T-helper 9 cell (primary cell): ENCODE results near the gene ZNRF2.

Experiments used
- DNase-seq: peaks from one replicate; pipeline ENCODE4 v3.0.0-alpha.2; 2020

ZNRF2 gene

DNA sequence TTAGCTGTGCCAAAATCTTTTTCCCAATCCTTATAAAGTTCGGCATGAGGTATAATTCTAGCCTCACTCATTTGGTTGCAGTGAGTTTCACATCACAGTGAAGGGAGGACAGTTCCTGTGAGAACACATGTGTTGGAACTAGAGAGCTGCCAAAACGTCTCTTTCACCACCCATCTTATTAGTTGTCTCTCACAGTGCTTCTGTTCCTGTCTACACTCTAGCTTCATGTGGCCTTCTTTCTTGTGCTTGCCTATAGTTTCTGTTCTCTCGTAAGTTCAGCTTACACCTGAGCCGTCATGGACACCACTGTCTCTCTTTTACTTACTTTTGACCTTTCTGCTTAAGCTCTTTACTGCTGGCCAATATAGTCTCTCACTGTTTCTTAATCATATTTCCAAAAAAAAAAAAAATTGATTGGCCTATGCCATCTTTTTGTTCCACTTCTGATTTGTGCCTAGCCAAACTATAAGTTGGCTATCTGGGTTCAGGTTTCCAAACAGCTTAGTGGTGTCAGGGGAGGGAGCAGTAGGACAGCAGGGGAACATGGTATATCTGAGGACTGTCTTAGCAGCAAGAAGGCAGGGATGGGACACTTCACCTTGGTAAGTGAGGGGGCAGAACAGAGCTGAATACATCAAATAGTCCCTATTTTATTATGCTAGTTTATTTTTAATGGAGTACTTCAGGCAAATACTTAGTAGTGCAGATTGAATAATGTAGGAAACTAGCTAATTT lies 38.0 kb downstream of the ZNRF2 start:
- DNase-seq = no peak

DNA sequence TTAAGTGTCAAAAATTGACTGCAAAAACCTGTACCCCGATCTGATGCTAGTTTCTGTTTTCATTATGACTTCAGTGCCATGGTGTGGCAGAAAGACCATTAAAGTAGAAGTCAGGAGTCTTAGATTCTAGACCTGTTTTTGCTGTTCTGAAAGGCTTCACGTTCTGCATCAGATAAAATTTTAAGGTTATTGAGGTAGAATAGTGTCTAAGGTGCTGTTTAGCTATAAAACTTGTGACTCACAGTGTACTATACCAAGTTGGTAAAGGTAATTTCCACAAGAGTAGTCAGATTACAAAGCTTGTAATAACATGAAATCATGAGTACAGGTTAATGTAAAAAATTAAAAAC lies 38.6 kb downstream of the ZNRF2 start:
- no peak for DNase-seq

DNA sequence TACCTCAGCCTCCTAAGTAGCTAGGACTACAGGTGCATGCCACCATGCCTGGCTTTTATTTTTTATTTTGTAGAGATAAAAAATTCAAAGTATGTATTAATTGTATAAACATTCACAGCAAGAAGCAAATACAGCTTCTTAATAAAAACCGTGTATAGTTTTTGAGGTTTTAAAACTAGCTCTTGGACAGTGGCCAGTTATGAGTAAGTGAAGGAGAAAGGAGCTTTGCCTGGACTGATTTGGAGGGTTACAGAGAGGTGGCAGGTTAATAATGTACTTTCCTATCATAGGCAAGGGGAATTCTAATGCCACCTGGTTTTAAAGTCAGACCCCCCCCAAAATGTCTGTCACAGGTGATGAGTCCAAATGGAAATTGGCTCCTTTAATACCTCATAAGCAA lies 43.4 kb downstream of the ZNRF2 start:
- DNase-seq = no peak

DNA sequence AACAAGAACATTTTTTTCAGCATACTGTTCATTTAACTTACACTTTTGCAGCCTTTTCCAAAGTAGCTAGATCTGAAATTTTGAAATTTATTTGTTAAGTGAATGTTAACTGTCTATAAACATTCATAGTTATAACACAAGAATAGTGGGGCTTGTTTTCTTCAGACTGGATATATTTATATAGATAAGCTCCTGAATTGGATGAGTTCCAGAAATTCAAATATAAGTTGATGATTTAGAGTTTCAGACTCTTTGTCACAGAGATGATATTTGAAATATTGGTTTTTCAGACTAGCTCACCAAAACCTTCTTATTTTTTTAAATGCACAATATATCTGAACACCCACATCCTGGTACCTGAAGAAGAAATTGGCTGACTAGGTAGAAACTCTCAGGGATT lies 44.0 kb downstream of the ZNRF2 start:
- DNase-seq = no peak

DNA sequence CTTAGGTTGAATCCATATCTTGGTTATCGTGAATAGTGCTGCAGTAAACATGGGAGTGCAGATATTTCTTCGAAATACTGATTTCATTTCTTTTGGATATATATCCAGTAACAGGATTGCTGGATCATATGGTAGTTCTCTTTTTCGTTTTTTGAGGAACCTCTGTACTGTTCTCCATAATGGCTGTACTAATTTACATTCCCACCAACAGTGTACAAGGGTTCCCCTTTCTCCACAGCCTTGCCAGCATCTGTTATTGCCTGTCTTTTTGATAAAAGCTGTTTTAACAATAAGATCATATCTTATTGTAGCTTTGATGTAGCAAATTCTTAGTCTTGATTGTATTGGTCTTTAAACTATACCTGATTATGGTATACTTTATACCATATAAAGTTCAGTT lies 45.3 kb downstream of the ZNRF2 start:
- DNase-seq = no peak

DNA sequence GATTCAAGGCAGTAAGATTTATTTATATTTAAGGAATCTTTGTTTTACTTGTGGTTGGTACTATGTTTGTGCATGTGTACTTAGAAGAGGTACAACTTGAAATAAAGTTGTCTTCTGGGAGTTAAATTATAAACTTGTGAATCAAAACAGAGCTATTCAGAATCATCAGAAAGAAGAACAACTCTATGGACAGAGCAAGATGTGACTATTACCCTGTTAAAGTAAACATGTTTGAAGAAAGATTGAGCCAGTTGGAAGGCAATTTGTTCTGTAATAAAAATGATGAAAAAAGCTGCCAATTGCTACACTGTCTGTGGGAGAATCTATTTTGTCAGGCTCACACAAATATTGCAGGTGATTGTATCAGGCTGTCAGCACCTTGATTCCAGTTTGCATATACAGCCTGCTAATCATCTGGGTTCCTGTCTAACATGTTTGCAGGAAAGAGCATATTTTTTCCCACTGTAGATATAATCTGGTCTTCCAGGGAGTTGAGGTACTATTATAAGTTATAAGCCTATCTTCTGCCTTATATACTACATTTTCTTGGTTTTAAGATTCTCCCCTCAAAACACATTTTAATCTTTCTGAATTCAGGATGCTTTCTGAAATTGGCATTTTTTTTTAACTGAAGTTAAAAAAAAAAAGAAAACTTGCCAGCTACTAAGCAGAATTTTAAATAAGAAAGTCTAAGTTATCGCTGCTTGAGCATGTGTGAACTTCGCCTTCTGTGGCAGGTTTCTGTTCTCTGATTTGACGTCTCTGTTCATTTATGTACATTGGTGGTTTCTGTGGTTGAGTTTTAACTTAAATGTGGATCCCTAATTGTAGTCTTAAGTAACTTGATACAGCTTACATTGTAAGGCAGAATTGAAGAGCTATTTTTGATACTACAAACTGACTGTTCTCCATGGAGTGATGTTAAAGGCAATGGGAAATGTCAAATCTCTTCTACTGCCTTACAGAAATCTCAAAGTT lies 46.0 kb downstream of the ZNRF2 start:
- DNase-seq = no peak

DNA sequence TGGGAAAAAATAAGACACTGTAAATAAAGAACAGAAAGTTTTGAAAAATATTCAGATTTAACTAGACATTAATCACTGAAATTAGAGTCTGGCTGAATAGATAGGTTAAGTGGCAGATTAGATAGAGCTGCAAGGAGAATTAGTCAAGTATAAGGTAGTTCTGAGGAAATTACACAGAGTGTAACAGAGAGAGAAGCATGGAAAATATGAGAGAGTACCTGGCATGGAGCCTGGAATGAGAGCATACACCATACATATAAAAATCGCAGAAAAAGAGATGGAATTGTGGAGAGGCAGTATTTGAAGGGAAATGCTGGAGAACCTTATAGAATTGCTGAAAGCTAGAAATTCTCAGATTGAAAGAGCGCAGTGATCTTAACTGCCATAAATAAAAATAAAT lies 46.9 kb downstream of the ZNRF2 start:
- no peak for DNase-seq

DNA sequence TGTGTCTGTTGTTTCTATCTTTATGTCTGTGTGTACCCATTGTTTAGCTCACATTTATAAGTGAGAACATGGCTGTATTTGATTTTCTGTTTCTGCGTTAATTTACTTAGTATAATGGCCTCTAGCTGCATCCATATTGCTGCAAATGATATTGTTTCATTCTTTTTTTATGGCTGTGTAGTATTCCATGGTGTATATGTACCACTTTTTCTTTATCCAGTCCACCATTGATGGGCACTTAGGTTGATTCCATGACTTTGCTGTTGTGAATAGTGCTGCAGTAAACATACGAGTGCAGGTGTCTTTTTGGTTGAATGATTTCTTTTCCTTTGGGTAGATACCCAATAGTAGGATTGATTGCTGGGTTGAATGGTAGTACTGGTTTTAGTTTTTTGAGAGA lies 48.2 kb downstream of the ZNRF2 start:
- DNase-seq = no peak

DNA sequence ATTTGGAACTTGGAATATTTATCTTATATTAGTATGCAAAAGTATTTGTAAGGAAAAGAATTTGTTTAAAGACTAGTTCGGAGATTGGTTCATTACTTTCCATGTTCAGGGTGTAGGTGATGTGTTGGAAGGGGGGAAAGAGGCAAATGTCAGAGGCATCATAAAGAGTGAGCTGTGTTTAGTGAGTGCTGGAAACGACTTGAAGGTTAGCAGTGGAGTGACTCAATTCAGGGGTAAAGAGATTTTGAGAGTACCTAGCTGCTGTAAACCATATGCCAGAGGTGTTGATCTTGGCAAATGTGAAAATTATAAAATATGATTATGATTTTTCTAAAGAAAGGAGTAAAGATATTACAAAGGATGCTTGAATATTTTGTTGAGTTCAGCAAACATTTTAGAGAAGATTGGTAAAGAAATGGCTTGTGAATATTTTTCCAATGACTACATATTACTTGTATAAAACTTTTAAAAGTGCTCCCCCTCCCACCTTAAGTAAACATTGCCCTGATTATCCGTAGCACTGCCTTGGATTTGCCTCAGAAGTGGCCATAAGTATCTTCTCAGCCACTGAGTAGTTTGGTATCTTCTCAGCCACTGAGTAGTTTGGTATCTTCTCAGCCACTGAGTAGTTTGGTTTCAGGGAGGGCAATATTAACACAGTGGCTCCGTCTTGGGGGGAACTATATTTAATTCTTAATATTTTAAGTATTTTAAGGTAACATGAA lies 51.5 kb downstream of the ZNRF2 start:
- no peak for DNase-seq

DNA sequence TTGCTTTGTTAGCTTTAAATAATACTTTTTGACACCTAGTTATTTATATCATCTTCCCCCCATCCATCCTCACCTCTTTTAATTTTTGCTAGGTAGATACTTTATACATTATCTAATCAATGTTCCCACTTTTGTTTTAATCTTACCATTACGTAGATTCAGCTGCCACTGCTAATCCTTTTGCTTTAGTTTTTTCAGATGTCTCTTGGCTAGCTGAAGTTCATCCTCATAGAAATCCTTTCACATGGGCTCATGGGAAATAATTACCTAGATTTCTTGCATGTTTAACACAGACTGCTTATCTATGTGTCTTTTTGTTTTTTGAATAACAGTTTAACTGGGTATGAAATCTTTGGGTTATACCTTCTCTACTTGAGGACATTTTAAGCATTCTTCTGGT lies 60.1 kb downstream of the ZNRF2 start:
- no peak for DNase-seq

DNA sequence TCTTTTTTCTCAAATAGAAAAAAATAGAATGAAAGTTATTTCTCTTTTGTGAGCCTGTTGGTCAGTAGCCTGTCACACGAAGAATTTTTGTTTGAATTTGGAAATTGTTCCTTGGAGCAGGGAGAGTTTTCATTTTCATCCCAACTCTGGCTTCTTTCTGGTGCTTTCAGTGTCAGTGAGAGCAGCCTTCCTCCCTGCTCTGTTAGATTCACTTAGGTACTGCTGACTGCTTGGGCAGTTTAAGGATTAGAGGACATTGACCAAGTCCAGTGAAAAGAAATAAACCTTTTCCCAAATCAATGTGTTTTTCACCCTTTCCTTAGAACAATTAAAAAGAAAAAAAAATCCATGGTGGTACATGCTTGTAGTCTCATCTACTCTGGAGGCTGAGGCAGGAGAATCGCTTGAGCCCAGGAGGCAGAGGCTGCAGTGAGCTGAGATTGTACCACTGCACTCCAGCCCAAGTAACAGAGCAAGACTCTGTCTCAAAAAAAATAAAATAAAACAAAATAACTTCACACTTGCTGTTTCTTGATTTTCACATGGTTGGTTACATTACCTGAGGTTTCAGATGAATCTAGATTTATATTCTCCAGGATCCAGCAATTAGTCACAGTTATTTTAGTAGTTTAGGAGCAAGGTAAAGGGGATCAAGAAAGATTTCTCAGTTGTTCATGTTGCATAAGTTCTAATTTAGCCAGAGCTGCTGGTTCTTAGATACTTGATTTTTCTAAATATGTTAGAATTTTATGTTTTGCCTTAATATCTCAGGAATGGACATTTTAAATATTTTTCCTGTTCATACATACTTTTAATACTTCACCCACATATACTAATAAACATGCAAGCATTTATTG lies 63.1 kb downstream of the ZNRF2 start:
- DNase-seq = no peak

DNA sequence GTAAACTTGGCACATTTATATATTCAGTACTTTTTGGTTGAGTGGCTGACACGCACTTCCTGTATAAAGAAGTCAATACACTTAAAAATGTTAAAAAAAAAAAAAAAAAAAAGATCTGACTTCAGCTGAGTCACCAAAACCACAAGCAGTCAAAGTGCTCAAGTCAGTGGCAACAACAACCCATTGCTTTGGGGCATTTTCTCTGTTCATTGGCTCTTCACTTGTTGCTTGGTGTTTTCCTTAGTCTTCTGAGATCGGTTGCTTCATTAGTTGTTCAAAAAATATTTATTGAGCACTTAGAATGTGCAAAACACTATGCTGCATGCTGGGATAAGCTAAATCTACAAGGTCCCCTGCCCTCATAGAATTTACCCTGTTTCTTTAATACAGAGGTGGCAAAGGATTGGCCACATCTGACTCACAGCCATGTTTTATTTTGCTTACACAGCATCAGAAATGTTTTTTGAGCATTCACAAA lies 63.7 kb downstream of the ZNRF2 start:
- peak; percentile 34 for DNase-seq

DNA sequence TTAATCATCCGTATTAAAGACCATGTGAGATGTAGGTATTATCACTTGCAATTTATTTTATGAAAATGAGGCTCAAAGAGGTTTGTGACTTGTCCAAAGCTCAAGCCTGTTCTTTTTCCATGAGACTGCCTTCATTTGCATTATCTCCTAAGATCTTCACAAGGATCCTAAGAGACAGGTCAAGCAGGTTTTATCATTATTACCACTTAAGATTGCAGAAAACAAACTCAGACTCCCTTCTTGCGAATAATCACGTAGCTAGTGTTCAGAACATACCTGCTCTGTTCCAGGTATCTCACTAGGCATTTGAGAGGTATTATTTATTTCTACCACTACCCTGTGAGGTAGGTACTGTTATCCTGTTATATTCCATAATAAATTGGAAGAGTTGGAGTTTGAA lies 64.8 kb downstream of the ZNRF2 start:
- no peak for DNase-seq

DNA sequence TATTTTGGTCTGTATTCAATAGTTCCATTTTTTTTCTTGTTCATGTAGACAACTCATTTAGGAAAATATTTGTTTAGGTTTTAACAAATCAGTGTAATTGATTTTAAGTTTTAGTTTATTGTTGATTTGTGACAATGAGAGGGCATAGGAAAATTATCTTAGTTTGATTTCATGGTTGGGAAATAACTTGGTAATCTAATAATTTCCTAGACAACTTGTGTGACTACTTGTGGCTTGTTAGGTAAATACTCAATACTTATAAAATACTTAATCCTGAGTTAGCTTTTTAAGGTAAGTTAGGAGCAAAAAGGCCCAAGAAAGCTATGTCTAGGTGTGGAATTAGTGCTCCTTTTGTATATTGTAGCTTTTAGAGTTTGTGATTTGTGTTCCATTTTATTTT lies 65.4 kb downstream of the ZNRF2 start:
- no peak for DNase-seq

DNA sequence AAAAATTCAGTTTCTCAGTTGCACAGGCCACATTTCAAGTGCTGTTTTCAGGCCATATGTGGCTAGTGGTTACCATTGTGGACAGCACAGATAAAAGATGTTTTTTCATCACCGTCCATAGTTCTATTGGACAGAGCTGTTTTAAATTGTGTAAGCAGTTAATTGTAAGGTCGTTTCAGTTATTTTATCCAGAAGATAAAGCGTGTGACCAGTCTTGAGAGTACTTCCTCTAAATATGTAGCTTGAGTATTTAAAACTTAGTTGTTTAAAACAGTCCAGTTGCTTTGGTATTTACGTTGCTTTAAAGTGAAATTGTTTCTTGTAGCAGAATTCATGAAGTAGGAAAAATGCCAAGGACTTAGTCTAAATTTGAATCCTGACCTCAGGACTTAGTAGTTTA lies 66.9 kb downstream of the ZNRF2 start:
- no peak for DNase-seq

DNA sequence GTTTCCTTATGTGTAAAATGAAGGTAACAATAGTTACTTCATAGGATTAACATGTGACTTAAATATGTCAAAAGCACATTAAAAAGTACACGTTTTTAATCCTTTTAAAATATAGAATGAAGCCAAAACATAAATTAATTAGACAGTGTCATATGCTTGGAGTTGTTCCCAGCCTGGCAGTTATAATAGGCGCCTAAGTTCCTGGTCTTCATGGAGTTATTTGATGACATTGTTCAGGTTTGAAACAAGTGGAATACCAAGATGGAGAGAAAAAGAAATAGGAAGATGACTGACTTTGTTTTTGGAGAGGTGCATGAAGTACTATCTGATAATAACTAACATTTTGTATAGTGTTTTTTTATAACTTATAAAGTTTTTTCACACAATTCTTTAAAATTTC lies 67.3 kb downstream of the ZNRF2 start:
- DNase-seq = no peak

DNA sequence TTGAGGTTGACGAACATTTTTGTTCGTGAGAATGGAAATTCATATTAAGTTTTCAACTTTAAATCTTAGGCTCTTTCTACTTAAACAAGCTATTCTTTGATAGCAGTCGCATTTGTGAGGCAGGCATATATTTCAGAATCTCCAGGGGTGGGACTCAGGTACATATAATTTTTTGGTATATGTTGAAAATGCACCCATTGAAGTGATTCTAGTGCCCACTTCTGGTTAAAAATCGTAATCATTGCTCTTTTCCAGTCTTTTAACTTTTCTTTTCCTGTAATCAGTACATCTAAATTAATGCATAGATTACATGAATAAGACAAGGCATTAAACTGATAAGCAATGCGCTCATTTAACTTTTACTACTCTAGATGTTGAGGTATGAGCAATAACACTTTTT lies 67.8 kb downstream of the ZNRF2 start:
- DNase-seq = no peak

DNA sequence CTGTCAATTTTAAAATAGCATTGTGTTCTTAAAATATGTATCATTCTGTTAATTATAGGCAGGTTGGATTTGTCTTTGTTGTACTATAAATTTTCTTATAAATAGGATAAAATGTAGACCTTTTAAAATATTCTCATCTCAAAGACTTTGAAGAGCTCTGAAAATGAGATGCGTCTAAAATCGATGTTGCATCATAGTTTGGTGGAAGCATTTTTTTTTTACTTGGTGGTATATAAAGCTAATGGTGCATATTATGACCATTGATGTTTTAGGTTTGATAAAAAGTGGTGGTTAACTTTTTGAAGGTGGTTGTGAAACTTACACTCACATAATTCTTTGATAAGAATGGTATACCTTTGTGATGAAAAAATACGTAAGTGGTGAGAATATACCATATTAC lies 69.1 kb downstream of the ZNRF2 start:
- no peak for DNase-seq

DNA sequence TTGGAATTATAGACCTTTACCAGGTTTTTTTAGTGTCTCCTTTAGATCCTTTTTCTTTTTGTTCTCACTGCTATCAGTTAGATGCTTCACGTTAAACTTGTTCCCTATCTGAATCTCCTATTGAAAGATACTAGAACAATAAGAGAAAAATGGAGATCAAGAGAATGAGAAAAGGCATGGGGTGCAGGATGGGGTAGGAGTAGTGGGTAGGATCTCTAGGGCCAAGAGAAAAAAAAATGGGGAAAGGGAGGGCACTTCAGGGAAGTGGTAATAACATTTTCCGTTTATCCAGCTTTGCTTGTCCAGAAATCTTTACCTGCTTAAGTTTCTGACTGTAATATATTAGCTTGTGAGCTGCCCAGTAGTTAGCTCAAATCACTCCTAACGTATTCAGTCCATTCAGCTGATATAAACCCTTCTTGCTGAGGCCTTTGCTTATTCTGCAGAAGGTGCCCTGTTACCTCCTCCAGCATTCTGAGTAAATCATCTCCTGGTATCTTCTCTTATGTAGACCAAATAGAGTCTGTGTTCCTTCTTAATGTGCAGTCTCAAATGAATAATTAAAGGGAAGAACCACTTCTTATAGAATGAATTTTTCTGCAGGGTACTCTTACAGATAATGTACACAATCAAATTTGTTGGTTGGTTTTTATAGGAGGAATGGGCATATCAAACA lies 69.7 kb downstream of the ZNRF2 start:
- DNase-seq = no peak

DNA sequence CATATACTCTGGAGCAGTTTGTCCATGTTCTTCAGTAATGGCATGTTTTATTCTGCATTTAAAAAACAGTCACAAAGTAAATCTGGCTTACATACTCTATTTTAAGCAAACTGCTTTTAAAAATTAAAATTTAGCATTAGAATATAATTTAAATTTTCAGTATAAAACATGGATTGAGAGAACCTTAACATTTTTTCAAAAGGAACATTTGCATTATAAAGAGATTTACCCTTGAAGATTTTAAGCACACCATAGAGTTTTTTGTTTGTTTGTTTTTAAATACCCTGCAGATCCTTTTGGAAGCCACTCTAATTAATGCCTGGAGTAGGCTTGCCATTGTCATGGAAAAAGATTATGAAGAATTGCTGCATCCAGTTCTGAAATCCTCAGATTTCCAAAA lies 70.4 kb downstream of the ZNRF2 start:
- DNase-seq = no peak

DNA sequence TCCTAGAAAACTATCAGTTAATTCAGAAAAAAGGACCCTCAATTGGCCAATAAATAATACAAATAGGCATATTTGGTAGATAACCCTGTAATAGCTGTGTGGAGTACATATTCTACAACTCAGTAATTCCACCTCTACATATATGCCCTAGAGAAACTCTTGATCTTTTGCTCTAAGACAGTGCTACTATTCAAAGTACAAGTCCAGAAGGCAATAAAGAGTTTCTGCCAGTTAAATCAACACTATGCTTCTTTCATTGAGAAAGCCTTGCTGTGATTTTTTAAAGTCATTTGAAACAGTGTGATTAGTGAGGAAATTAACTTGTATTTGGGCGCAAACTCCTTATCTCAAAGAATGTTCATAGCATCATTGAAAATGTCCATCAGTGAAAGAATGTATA lies 75.6 kb downstream of the ZNRF2 start:
- no peak for DNase-seq
